Activated naive CD4-positive, alpha-beta T cell (primary cell): Measurements from ENCODE around the gene GRAMD4.

Experiments used
- DNase-seq, 4 experiments: peaks; one replicate each; lab custom pipeline; 2025; lab: John Stamatoyannopoulos, UW

GRAMD4 gene

DNA sequence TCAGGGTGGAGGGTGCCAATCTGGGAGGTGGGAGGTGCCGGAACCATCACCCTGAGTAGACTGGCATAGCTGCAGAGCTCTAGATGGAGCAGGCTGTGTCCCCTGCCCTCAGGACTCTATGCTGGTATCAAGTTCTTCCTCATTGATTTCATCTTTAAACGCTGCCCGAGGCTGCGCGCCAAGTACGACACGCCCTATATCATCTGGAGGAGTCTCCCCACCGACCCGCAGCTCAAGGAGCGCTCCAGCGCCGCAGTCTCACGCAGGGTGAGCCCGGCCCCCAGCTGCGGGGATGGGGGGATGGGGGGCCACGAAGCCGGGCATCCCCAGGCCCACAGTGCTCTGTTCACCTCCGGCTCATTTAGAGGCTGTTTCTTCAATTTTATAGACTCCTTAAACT is 52.5 kb downstream of the GRAMD4 start:
- DNase-seq, result no peak

DNA sequence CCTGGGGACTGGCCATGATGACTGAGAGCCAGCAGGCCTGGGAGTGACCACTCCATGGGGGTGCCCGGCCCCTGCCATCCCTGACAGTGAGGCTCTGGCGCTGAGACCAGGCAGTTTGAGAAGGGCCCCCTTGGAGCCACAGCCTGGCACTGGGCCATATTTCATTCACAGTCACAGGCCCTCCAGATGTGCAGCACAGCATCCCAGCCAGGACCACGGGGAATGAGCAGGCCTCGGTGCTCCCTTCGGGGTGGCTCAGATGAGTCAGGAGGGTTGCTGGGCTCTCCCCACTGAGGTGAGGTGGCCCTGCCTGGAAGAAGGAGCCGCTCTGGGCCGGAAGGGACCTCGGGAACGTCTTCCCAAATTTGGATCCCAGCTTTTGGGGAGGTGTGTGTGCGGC is 53.0 kb downstream of the GRAMD4 start:
- no peak for DNase-seq

DNA sequence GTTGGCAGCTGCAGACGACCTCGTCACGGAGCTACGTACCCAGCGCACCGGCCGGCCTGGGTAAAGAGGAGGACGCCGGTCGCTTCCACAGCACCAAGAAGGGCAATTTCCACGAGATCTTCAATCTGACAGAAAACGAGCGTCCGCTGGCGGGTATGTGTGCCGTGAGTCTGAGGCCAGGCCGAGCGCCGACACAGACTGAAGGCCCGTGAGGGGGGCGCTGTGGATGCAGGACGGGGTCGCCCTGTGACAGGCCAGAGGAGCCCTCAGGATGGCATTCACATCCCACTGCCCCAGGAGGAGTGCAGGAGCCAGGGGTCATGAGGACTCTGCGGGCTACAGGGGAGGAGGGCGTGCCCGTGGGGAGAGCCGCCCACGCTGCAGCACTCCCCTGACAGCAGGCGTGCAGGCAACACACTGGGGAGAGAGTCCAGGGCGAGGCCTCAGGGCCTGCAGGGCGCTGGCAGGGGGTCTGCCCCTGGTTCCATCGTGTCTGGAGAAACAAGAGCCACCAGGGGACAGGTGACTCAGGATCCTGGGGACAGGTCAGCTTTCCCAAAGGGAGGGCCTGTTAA is 53.6 kb downstream of the GRAMD4 start:
- DNase-seq, result peak in 1 of 4 experiments; percentile 16

DNA sequence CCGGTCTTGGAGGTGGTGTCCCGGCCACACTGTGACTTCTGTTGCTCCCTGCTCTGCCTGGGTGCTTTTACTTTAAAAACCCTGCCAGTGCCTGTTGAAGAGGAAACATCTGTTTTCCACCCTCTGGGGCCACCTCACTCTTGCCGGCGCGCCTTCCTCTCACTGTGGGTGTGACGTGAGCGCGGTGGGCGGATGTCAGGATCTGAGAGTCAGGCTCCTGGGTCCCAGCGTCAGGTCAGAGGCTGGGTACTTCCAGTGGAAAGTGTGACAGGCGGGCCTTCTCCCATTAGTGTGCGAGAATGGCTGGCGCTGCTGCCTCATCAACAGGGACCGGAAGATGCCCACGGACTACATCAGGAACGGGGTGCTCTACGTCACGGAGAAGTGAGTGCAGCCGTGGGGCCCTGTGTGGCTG is 54.2 kb downstream of the GRAMD4 start:
- peak; percentile 54 to 77 (median 66) for DNase-seq

DNA sequence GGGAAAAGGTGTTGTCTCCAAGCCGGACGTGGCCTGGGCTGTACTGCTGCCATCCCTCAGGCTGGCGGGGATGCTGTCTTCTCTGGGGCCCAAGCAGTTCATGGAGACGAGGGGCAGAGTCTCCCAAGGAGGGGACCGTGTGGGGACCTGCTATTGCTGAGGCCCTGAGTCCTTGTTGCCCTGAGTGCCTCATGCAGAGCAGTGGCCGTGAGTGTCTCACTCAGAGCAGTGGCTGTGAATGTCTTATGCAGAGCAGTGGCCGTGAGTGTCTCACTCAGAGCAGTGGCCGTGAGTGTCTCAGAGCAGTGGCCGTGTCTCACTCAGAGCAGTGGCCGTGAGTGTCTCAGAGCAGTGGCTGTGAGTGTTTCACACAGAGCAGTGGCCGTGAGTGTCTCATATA is 54.7 kb downstream of the GRAMD4 start:
- no peak for DNase-seq

DNA sequence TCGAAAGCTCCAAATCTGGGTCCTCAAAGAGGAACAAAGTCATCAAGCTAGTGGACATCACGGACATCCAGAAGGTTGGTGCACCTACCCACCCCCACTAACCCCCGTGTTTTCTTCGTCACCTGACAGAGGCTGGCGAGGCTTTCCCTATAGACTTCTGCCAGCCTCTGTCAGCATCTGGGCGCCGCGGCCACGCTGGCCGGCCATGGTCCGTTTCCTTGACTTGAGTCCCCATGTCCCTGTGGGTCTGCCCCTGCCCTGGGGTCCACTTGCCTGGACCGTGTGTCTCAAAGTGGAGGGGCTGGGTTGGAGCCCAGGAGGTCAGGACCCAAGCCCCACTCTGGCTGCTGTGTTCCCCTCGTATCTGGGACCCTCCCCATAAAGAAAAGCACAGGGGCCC is 55.3 kb downstream of the GRAMD4 start:
- no peak for DNase-seq

DNA sequence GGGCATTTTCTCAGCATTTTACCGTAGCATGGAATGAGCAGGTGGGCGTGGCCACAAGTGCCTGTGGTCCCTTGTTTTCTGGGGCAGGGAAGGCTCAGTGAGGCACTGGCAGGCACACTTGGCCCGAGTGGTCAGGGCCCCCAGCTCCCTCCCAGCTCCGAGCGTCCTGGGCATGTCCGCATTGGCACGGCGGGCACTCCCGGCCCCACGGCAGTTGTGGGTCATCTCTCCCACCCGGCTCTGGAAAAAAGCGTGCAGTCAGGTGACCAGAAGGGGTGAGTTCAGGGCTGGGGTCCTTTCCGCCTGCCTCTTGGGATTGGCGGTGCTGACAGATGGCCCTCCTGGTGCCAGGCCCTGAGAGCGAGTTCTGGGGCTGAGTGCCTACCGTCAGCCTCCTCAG is 55.8 kb downstream of the GRAMD4 start:
- DNase-seq, result no peak

DNA sequence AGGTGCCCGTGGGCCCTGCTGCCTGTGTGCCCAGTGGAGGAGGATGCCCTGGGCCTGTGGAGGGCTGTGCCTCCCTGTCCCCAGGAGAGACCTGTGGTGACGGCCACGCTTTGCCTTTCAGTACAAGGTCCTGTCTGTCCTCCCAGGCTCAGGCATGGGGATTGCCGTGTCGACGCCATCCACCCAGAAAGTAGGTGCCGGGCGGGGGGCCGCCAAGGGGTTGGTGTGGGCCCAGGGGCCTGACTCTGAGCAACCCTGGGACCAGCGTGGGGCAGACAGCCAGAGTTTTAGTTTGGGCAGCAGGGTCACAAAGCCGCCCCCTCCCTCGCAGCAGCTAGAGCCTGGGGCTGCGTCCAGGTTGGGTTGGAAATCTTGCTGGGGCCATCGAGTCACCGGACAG is 56.3 kb downstream of the GRAMD4 start:
- DNase-seq, result no peak

DNA sequence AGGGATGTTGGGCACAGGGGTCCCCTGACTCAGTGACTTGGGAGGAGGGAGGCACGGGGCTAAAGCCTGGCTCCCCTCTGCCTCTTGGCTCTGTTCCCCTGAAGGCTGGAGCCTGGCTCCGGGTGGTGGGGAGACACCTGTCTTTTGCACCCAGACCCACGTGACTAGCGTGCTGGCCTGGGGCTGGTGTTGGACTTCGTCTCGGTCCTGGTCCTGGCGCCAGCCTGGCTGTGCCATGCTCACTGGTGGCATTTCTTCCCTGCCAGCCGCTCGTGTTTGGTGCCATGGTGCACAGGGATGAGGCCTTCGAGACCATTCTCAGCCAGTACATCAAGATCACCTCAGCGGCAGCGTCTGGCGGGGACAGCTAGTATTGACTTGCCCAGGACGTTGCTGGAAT is 56.7 kb downstream of the GRAMD4 start:
- DNase-seq, result no peak

DNA sequence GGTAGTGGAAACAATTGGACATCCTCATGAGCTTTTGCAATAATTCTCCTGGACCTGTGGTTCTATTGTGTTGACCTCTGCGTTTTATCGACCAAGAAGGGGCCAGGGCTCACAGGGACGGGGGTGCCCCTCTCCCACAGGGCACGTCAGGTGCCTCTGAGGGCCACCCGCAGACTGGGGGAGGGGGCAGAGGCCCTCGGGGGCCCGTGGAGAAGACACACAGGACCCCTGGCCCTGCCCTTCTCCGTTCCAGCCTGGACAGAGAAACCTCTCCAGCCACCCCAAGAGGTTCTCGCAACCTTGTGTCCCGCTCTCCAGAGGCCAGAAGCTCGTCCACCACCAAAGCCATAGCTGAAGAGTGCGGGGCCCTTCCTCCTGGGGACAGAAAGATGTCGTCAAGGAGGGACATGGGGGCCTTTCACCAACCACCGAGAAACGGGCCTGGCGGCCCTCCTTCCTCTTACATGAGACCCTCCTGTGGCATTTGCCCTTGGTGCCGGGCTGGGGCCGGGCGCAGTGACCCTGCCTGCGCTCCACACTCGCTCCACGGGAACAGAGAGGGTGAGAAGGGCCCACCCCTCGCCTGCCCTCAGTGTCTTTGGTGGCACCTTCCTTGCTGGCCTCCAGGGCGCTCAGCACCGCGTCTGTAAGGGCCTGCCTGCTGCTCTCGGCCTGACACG is 57.3 kb downstream of the GRAMD4 start:
- DNase-seq, result no peak

DNA sequence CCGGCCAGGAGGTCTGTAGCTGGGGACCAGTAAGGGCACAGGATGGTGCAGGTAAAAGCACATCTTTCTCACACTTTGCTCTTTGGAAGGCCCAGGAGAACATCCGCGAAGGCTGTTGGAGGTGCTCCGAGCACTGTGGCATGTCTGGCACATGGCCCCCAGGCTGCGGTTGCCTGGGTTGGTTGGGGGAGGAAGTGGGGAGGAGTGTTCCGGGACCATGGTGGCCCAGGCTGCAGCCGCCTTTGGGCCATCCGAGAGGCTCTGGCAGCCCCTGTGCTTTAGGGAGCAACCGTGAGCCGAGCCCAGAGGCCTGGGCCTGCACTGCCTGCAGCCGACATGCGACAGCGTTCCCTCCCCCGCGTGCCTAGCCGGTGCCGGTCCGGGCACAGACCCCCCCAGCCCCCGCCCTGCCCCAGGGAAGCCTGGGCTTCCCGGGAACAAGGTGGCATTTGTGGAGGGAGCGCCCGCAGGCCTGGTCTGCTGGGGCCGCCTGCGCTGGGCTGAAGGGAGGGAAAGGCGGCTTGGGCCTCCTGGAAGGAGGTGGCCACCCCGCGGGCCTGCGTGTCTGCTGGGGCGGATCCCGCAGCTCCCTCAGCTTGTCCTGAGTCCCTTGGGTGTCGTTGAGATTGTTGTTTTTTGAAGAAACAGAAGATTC is 57.9 kb downstream of the GRAMD4 start:
- DNase-seq, result no peak

DNA sequence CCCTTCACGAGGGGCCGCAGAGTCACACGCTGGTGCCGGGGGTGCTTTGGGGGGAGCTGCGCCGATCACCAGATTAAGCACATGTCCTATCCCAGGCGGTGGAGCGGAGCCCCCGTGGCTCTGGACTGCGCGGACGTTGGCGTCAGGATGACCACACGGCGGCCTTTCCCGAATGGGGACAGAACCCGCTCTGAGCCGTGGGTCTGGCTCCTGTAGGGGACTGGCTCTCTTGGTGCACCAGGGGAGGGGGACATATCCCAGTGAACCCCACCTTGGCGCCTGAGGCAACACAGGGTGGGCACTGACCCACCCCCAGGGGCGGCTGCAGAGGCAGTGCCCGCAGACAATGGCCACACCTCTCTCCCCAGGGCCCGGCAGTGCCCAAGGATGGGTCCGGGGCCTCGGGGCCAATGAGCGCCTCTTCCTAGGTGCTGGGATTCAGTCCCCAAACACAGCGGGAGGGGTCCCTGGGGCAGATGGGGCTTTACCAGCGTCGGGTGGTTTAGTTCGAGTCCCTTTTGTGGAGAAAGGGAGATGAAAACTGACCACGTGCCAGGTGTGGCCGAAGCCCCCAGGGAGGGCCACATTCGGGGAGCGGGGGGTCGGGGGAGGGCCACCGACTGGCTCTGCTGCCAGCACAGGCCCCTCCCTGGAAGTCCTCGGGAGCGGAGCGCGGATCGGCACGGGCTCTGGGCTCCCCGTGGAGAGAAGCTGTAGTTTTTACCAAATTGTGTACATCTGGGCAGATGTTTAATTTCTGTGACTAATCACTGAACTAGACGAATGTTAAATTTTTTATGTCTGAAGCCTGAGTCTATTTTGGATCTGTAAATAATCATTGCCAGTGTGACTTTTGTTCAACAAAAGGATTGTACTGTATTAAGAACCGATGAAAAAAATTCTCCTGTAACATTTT is 58.9 kb downstream of the GRAMD4 start:
- DNase-seq, result no peak

DNA sequence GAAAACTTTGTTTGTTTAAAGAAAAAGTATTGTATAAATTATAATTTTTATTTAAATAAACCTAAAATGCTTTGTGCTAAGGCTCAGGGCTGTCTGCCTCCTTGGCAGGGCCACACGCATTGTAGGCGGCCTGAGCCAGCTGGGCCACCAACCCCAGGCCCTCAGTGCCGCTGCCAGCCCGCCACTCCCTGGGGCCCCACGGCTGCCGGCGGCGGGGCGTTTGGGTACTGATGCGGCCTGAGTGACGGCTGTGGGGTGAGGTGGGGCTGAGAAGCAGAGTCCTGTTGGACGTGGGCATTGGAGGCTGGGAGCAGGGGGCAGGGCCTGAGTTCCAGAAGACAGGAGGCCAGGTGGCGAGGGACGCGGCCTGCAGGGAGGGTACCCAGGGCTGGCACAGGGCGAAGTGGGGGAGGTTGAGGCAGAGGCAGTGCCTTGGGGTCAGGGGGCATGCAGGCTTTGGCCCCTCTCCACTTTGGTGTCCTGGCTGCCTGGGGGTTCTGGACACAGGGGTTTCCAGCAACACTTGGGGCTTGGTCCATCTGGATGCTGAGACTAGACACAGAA is 59.6 kb downstream of the GRAMD4 start:
- no peak for DNase-seq

DNA sequence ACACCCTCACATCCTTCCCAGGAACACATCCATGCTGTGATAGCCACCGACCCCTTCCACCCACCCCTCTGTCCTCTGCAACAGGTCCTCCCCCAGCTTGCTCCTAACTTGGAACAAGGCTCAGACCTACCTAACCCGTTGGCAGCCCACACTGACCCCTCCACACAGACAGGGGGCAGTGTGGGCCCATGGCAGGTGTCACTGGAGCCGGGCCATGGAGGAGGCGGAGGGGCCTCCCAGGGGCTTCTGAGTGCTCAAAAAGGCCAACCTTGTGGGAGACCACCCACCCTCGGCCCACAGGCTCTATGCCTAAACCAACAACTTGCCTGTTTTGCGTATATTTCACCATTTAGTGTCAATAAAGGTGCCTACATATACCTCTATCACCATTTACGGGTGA is 60.8 kb downstream of the GRAMD4 start:
- DNase-seq, result no peak

DNA sequence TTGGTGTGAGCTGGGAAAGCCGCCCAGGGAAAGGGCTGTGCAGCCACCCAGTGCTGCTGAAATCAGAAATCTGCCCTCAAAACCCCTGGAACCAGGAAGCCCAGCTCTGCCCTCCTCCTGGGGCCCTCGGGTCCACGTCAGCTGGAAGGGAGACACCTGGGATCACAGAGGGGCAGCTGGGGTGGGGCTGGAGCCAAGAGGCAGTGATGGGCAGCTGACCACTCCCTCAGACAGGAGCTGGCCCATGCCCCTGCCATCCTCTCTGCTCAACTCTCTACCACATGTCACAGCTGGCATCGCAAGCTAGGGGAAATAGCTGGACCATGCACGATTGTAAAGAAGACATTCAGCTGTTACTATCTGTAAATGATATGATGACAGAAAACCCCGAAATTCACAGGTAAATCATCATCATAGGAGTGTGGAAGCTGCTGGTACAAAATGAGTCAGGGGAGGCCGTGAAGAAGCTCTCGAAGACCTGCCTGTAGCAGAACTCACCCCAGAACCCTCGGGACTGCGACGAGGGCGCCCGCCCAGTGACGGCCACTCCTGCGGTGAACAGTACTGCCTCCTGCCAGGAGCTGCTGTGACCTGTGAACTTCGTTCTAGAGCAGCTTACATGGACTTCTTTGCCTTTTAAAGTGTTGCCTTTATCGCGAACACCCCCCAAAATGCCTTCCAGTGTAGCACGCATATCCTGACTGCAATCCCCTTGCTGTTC is 62.0 kb downstream of the GRAMD4 start:
- no peak for DNase-seq

DNA sequence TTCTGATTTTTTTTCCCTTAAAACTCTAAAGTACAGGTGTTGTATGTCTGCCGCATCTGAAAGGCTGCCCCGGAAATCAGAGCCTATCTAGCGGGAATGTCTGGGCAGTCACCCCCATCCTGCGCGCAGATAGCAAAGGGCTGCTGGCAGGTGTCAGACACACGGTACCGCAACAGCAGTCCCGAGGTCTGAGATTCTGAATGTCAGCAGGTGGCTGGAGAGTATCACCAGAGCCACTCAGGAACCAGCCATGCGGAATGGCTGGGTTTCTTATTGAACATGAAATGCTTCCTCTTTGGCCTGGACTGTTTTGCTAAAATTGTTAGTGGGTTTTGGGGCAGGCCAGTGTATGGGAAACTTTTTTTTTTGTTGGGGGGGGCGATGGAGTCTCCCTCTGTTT is 64.5 kb downstream of the GRAMD4 start:
- DNase-seq, result no peak

DNA sequence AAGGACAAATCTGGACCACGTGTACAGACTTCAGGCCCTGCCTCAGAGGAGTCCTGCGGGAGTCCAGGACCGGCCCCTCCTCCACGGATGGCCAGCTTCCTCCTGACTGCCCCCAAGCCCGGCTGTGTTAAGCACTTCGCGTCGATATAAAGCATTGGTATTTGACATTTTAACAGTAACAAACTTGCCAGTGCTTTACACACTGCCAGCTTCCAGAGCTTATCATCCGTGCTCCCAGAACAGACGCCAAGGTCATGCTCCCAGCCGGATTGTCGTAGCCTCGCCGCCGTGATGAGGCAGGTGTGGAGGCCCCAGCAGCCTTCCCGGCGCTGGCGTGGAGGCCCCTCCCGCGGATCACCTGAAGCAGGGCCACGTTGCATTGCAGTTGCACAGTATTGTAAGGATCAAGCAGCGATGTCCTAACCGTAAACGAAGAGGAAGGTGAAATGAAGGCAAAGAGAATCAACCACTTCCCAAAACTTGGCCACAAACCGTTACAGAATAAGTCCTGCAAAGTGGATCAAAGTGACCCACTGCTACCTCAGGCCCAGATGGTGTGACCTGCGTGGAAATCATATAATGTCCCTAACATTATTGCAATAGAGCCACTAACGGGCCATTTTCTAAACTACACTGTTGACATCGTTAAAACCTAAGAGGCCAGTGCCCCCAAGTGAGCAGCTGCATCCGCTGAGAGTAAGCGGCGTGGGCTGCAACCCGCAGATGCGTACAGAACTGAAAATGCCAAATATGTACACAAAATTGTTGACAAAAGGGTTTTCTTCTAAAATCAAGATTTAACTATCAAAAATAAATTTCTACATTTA is 66.2 kb downstream of the GRAMD4 start:
- no peak for DNase-seq

DNA sequence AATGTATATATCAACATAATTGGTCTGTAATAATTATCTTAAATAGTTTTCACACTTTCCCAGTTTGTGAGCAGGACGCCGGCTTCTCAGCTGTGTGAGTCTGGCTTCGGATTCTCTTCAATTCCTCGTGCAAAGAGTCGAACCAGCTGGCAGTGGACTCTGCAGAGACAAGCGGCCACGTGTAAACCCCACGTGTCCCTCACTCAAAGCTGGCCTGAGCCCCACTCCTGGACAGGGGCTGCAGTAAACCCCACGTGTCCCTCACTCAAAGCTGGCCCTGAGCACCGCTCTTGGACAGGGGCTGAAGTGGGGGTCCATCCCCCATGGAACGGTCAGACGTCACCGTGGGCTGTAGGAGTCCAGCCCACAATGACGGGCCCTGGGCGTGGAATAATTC is 66.9 kb downstream of the GRAMD4 start:
- no peak for DNase-seq

DNA sequence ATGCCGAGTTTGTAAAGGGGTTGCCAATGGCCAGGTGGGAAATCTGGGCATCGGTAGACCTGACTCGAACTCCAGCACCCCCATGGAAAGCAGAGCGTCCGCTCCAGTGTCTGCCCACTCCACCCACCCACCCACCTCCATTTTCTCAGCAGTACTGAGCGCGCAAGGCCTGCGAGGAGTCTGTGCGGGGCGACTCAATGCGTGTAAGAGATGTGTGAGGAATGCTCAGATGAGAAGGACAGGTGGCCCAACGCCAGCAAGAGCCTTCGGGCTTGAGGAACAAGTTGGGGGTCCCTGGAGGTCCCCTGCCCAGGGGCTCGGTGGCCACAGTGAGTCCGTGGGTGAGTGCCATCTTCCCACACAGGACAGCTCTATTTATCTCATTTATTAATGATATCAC is 67.3 kb downstream of the GRAMD4 start:
- DNase-seq, result no peak

DNA sequence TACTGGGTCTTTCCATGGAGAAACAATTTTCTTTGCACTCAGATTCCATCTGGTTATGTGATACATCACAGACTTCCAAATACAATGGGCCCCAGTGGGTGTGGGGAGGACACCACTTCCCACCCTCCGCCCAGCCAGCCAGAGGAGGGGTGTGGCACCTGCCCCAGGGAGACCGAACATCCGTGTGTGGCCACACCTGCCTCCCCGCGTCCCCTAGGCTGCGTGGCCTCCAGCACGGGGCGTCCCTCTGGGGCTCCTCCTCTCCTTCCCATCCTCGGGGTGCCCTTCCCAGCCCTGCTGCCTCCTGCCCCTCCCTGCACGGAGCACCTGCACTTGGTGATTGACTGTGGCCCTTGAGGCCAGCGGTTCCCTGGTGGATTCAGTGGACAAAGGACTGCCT is 68.8 kb downstream of the GRAMD4 start:
- no peak for DNase-seq

DNA sequence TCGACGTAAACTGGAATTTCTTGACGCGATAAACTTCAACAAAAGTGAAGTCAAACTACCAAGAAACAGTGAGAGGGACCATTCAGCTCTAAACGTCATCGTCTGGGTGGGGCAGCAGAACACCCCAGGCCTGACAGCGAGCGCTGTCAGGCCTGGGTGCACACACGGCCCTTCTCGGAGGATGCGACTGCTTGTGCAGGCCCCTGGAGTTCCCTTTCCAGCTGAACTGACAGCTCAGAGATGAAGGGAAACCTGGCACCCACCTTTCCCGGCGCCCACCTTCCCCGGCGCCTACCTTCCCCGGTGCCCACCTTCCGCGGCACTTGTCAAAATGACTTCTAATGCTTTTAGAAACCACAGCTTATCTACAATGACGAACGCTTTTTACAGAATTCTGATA is 70.0 kb downstream of the GRAMD4 start:
- DNase-seq, result no peak
